ENCODE data around the gene PALMD. TPM values are rescaled to one million over a fixed set of nuclear protein-coding genes. Genes with fewer than 3 reads are reported as not detected.

The PALMD gene
- polyA plus RNA-seq (2013, experiment 1 of 4): 0.22 TPM
- polyA plus RNA-seq (2013, experiment 2 of 4): 0.07 TPM
- not detected for polyA plus RNA-seq (2013, experiment 3 of 4)
- polyA plus RNA-seq (2013, experiment 4 of 4): 0.16 TPM

DNA sequence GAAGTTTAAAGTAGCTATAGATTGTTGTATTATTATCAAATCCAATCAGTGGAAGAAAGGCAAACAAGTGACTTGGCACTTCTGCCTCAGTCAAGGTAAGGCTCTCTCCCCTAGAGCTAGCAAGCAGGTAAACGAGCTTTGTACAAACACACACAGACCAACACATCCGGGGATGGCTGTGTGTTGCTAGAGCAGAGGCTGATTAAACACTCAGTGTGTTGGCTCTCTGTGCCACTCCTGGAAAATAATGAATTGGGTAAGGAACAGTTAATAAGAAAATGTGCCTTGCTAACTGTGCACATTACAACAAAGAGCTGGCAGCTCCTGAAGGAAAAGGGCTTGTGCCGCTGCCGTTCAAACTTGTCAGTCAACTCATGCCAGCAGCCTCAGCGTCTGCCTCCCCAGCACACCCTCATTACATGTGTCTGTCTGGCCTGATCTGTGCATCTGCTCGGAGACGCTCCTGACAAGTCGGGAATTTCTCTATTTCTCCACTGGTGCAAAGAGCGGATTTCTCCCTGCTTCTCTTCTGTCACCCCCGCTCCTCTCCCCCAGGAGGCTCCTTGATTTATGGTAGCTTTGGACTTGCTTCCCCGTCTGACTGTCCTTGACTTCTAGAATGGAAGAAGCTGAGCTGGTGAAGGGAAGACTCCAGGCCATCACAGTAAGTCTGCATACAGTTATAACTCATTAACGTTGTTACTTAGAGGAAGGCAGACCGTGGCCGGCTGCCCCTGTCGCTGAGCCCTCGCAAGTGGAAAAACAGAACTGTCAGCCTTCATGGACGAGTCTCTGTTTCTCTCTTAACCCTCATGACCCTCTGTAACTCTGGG lies at the start of gene PALMD:
Gene PALMD, plus strand, starts transcription at position 415 of the 833 bp plus-strand sequence. Its CDS starts 205 bp downstream, at position 620.
- Histone ChIP-seq H3K27me3 (ENCODE audit: control insufficient read depth, insufficient read depth, low read length, poor library complexity, severe bottlenecking) (no peaks in the 10 kb centered on the region), H3K27ac (ENCODE audit: insufficient read depth, low read depth, low read length, poor library complexity, severe bottlenecking) (no peak within 1 kb of the TSS), H3K4me1 (ENCODE audit: control insufficient read depth, insufficient read depth, low read length) (peaks cover 13% of the 10 kb centered on the region), H3K9me3 (ENCODE audit: control insufficient read depth, low read length) (no peaks in the 10 kb centered on the region), H3K4me3 (ENCODE audit: insufficient read depth, low read depth, low read length) (no peak within 1 kb of the TSS), H3K36me3 (ENCODE audit: control insufficient read depth, insufficient read depth, low read length) (no peaks in the 10 kb centered on the region)
- 55 to 56% methylated on average over 17 of the region's 17 CpGs for WGBS, 2 experiments

DNA sequence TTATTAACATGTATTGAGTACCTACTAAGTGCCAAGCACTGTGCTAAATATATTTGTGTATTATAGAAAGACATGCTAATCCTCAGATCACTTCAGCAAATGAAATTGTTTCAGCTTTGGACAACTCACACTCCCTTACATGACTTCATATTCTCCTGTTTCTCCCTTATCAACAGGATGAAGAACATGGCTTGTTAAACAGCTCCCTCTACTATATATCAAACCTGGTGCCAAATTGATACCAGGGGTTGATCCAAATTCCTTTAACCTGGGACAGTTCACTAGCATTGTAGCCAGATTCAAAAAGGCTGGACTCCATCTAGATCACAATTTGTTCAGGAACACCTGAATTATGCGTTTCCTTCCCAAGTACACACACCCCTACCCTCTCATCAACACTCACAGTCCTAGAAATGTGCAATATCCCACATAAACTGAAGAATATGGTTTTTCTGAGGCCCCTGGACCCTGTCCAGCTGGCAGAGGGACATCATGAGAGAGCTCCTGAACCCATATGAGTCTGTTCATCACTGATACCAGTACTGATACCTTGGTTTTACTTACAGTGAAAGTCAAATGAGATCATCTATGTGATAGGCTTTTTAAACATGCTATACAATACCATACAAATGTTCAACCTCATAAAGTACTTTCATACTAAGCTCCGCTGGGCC lies 47.0 kb upstream of the PALMD start:
- H3K4me1 ChIP-seq (ENCODE audit: control insufficient read depth, insufficient read depth, low read length): no peaks in the 10 kb centered on the region
- H3K9me3 ChIP-seq (ENCODE audit: control insufficient read depth, low read length): no peaks in the 10 kb centered on the region
- WGBS, 2 experiments: 92% methylated on average over 2 of the region's 2 CpGs
- no peaks in the 10 kb centered on the region for H3K27me3 ChIP-seq (ENCODE audit: control insufficient read depth, insufficient read depth, low read length, poor library complexity, severe bottlenecking)
- no peak overlapping the region for H3K27ac ChIP-seq (ENCODE audit: insufficient read depth, low read depth, low read length, poor library complexity, severe bottlenecking)
- no peak overlapping the region for H3K4me3 ChIP-seq (ENCODE audit: insufficient read depth, low read depth, low read length)
- H3K36me3 ChIP-seq (ENCODE audit: control insufficient read depth, insufficient read depth, low read length): no peaks in the 10 kb centered on the region

GRCh38 chr1:99599678-99600175 lies 46.2 kb upstream of the PALMD start:
- H3K4me1 ChIP-seq (ENCODE audit: control insufficient read depth, insufficient read depth, low read length): no peaks in the 10 kb centered on the region
- 89 to 92% methylated on average over 4 to 5 of the region's 5 CpGs for WGBS, 2 experiments
- no peaks in the 10 kb centered on the region for H3K27me3 ChIP-seq (ENCODE audit: control insufficient read depth, insufficient read depth, low read length, poor library complexity, severe bottlenecking)
- no peak overlapping the region for H3K4me3 ChIP-seq (ENCODE audit: insufficient read depth, low read depth, low read length)
- no peak overlapping the region for H3K27ac ChIP-seq (ENCODE audit: insufficient read depth, low read depth, low read length, poor library complexity, severe bottlenecking)
- no peaks in the 10 kb centered on the region for H3K9me3 ChIP-seq (ENCODE audit: control insufficient read depth, low read length)
- H3K36me3 ChIP-seq (ENCODE audit: control insufficient read depth, insufficient read depth, low read length): no peaks in the 10 kb centered on the region

DNA sequence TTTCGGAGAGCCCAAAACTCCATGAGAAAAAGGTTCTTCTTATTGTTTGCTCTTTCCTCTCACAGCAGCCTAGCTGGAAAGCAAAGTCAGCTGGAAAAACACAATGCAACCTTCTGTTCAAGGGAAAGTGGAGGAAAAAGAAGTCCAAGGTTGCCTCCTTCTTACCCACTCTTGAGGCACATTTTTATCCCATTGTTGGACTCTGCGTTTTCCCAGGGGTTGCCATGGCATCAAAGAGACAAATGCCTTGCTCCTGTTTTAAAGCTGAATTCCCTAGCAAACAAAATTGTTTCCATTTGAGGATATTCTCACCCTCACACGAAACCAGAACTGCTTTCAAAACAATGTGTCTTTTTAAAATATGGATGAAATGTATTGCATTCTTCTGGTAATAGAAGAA lies 45.1 kb upstream of the PALMD start:
- Histone ChIP-seq H3K27ac (ENCODE audit: insufficient read depth, low read depth, low read length, poor library complexity, severe bottlenecking) (no peak overlapping the region), H3K9me3 (ENCODE audit: control insufficient read depth, low read length) (no peaks in the 10 kb centered on the region), H3K4me3 (ENCODE audit: insufficient read depth, low read depth, low read length) (no peak overlapping the region), H3K36me3 (ENCODE audit: control insufficient read depth, insufficient read depth, low read length) (no peaks in the 10 kb centered on the region), H3K27me3 (ENCODE audit: control insufficient read depth, insufficient read depth, low read length, poor library complexity, severe bottlenecking) (no peaks in the 10 kb centered on the region), H3K4me1 (ENCODE audit: control insufficient read depth, insufficient read depth, low read length) (no peaks in the 10 kb centered on the region)
- WGBS, 2 experiments: 79 to 91% methylated on average over 2 to 3 of the region's 3 CpGs

DNA sequence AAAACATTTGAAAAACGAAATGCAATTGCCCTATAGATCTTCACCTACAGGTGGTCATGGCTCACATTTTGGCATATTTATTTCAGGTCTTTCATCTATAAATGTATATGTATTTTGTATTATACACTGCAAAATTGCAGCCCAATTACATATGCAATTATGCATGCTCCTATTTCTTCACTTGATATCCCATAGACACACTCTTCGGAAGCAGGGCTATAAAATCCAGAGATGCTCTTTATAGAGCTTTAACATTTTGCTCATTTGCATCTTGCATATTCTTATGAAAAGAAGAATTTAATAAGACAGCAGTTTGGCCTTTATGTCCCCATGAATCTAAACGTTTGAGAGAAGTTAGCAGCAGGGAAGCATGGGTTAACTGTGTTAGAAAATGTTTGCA lies 44.7 kb upstream of the PALMD start:
- 85 to 87% methylated on average over 2 to 3 of the region's 3 CpGs for WGBS, 2 experiments
- no peaks in the 10 kb centered on the region for H3K9me3 ChIP-seq (ENCODE audit: control insufficient read depth, low read length)
- H3K36me3 ChIP-seq (ENCODE audit: control insufficient read depth, insufficient read depth, low read length): no peaks in the 10 kb centered on the region
- no peak overlapping the region for H3K27ac ChIP-seq (ENCODE audit: insufficient read depth, low read depth, low read length, poor library complexity, severe bottlenecking)
- no peak overlapping the region for H3K4me3 ChIP-seq (ENCODE audit: insufficient read depth, low read depth, low read length)
- no peaks in the 10 kb centered on the region for H3K27me3 ChIP-seq (ENCODE audit: control insufficient read depth, insufficient read depth, low read length, poor library complexity, severe bottlenecking)
- H3K4me1 ChIP-seq (ENCODE audit: control insufficient read depth, insufficient read depth, low read length): no peaks in the 10 kb centered on the region

GRCh38 chr1:99601709-99602403 lies 44.1 kb upstream of the PALMD start:
- 92 to 93% methylated on average over 3 to 4 of the region's 4 CpGs for WGBS, 2 experiments
- no peaks in the 10 kb centered on the region for H3K36me3 ChIP-seq (ENCODE audit: control insufficient read depth, insufficient read depth, low read length)
- no peak overlapping the region for H3K27ac ChIP-seq (ENCODE audit: insufficient read depth, low read depth, low read length, poor library complexity, severe bottlenecking)
- H3K9me3 ChIP-seq (ENCODE audit: control insufficient read depth, low read length): no peaks in the 10 kb centered on the region
- no peaks in the 10 kb centered on the region for H3K4me1 ChIP-seq (ENCODE audit: control insufficient read depth, insufficient read depth, low read length)
- H3K27me3 ChIP-seq (ENCODE audit: control insufficient read depth, insufficient read depth, low read length, poor library complexity, severe bottlenecking): no peaks in the 10 kb centered on the region
- no peak overlapping the region for H3K4me3 ChIP-seq (ENCODE audit: insufficient read depth, low read depth, low read length)

GRCh38 chr1:99602404-99602969 lies 43.4 kb upstream of the PALMD start:
- Histone ChIP-seq H3K4me1 (ENCODE audit: control insufficient read depth, insufficient read depth, low read length) (no peaks in the 10 kb centered on the region), H3K27me3 (ENCODE audit: control insufficient read depth, insufficient read depth, low read length, poor library complexity, severe bottlenecking) (no peaks in the 10 kb centered on the region), H3K9me3 (ENCODE audit: control insufficient read depth, low read length) (no peaks in the 10 kb centered on the region), H3K4me3 (ENCODE audit: insufficient read depth, low read depth, low read length) (no peak overlapping the region), H3K36me3 (ENCODE audit: control insufficient read depth, insufficient read depth, low read length) (no peaks in the 10 kb centered on the region), H3K27ac (ENCODE audit: insufficient read depth, low read depth, low read length, poor library complexity, severe bottlenecking) (no peak overlapping the region)
- 89 to 100% methylated on average over 1 of the region's 1 CpG for WGBS, 2 experiments

- H3K27ac ChIP-seq (ENCODE audit: insufficient read depth, low read depth, low read length, poor library complexity, severe bottlenecking): no peak overlapping the region
- no peaks in the 10 kb centered on the region for H3K4me1 ChIP-seq (ENCODE audit: control insufficient read depth, insufficient read depth, low read length)
- H3K9me3 ChIP-seq (ENCODE audit: control insufficient read depth, low read length): no peaks in the 10 kb centered on the region
- no peaks in the 10 kb centered on the region for H3K27me3 ChIP-seq (ENCODE audit: control insufficient read depth, insufficient read depth, low read length, poor library complexity, severe bottlenecking)
- H3K4me3 ChIP-seq (ENCODE audit: insufficient read depth, low read depth, low read length): no peak overlapping the region
- WGBS, 2 experiments: 92% methylated on average over 1 of the region's 1 CpG
- H3K36me3 ChIP-seq (ENCODE audit: control insufficient read depth, insufficient read depth, low read length): no peaks in the 10 kb centered on the region
Measured at GRCh38 chr1:99603699-99604560, 42.0 kb upstream of the PALMD start.

DNA sequence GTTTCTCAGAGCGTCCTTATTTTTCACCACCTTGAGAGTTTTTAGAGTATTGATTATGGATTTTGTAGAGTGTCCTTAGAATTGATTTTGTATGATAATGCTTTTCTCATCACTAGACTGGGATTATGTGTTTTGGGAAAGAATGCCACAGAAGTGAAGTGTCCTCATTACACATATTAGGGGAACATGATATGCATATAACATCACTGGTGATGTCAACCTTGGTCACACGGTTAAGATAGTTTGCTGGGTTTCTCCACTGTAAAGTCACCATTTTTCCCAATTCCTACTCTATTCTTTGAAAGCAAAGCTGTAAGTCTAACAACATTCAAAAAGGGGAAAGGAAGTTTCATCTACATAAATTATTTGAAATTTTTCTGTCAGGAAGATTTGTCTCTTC lies 39.6 kb upstream of the PALMD start:
- WGBS, 2 experiments: 93 to 100% methylated on average over 1 to 2 of the region's 2 CpGs
- no peak overlapping the region for H3K27ac ChIP-seq (ENCODE audit: insufficient read depth, low read depth, low read length, poor library complexity, severe bottlenecking)
- H3K9me3 ChIP-seq (ENCODE audit: control insufficient read depth, low read length): no peaks in the 10 kb centered on the region
- H3K4me1 ChIP-seq (ENCODE audit: control insufficient read depth, insufficient read depth, low read length): no peaks in the 10 kb centered on the region
- H3K4me3 ChIP-seq (ENCODE audit: insufficient read depth, low read depth, low read length): no peak overlapping the region
- no peaks in the 10 kb centered on the region for H3K36me3 ChIP-seq (ENCODE audit: control insufficient read depth, insufficient read depth, low read length)
- no peaks in the 10 kb centered on the region for H3K27me3 ChIP-seq (ENCODE audit: control insufficient read depth, insufficient read depth, low read length, poor library complexity, severe bottlenecking)
